SW480 (cell line): Measurements from ENCODE around the gene SH2D4B.
"Not testable (repeated sequence)": the region's sequence is repeated elsewhere in the genome, so short reads cannot be mapped to it uniquely, and the experiment has no call there.

ENCODE experiments used
- DNase-seq: peaks from one replicate; pipeline ENCODE4 v3.0.0-alpha.2; 2016; ENCODE audit warnings: low spot score

Gene SH2D4B

DNA sequence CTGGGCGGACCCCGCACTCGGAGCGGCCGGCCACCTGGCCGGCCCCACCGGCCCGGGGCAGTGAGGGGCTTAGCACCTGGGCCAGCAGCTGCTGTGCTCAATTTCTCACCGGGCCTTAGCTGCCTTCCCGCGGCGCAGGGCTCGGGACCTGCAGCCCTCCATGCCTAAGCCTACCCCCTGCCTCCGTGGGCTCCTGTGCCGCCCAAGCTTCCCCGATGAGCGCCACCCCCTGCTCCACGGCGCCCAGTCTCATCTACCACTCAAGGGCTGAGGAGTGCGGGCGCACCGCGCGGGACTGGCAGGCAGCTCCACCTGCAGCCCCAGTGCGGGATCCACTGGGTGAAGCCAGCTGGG lies 5.6 kb downstream of the SH2D4B start:
- not testable (repeated sequence) for DNase-seq

DNA sequence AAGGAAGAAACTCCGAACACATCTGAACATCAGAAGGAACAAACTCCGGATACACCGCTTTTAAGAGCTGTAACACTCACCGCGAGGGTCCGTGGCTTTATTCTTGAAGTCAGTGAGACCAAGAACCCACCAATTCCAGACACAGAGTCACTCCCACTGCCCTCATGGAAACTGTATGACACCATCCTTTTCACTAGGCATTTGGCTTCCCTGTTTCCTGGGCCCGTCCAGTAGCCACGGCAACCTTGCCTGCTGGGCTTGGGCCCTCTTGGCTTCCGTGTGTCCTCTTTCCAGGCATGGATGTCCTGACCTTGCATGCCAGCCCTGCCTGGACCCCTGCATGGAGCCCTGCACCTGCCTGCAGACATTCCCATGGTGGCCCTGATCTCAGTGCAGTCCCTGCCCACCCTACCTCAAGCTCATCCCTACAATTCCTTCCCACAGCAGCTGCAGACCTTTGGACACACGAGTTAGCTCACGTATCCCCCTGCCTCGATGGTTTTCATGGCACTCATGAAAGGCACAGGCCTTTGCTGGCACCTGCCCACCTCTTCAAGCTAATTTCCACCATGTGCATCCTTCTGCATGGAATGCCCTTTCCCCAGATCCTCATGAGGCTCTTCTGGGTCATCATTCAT lies 6.7 kb downstream of the SH2D4B start:
- DNase-seq: no peak

- no peak for DNase-seq
These were observed 7.7 kb downstream of the SH2D4B start for GRCh38 chr10:80545258-80545881.

DNA sequence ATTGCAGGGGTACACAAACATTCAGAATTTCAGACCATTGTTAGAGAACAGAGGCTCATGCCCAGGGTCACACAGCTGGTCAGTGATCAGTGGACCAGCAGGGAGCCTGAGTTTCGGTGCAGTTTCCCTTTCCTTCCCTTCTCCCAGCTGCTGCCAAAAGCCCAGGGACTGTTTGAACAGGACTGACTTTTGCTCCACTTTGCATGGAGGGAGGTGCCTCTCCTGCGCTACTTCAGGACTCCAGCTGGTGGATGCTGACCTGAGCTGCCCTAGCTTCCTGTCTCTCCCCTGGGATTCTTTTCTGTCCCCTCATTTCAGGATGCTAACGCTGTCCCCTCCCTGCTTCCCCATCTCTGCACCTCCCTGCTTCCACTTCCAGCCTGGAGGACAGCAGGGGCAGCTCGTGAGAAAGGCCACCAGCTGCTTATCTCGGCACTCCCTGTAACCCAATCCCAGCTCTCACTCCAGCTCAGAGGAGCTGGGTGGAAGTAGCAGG lies 14.5 kb downstream of the SH2D4B start:
- no peak for DNase-seq

DNA sequence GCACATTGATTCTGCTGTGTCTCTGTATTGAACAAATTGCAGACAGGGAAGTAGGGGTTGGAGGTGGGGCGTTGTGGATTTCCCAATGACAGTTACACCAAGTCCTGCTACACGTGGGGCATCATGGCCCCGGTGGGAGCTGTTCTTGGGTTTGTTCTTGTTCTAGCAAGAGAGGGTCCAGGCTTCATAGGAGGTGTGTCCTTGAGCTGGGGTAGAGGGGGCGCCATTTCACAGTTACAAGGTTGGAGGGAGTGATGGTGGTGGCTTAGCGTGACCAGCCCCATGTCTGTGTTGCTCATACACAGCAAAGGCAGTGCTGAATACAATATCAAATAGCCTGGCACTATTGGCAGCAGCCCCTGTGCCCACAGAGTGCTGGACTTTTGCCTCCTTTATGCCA lies 15.7 kb downstream of the SH2D4B start:
- DNase-seq: no peak

DNA sequence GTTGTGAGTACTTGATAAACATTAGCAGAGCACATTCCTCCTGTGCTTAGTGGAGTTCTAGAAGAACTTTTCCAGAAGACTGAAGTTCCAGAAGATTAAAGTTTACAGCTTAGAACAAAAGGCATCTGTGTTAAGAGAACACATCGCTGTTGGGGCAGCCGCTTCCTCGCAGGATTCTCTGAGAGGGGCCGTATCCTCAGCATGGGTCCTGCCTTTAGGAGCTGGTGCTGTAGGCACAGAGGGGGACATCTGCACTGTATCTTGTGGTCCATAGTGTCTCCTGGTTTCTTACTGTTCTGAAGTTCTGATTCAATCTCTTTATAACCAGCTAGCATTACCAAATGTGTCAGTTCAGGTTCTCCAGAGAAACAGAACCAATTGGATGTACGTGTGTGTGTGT lies 16.3 kb downstream of the SH2D4B start:
- DNase-seq: no peak

GRCh38 chr10:80555415-80555814 lies 17.7 kb downstream of the SH2D4B start:
- DNase-seq: no peak

- no peak for DNase-seq
These were observed 24.2 kb downstream of the SH2D4B start for GRCh38 chr10:80561950-80562349.

DNA sequence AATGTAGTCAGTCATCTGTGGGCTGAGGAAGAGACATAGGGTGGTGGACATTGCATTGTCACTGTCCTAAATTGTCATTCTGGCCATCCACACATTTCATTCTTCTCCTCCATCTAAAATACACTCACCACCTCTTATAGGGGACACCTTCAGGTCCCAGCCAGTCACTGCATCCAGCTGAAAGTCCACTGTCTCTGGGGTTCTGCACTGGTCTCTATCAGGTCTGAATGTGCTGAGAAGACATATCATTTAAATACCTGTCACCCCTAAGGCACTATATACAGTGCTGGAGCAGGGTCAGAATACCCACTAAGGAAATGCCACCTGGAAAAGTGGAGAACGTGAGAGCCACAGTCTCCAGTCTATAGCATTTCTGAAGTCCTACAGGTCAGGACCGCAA lies 29.6 kb downstream of the SH2D4B start:
- peak; percentile 11 for DNase-seq

DNA sequence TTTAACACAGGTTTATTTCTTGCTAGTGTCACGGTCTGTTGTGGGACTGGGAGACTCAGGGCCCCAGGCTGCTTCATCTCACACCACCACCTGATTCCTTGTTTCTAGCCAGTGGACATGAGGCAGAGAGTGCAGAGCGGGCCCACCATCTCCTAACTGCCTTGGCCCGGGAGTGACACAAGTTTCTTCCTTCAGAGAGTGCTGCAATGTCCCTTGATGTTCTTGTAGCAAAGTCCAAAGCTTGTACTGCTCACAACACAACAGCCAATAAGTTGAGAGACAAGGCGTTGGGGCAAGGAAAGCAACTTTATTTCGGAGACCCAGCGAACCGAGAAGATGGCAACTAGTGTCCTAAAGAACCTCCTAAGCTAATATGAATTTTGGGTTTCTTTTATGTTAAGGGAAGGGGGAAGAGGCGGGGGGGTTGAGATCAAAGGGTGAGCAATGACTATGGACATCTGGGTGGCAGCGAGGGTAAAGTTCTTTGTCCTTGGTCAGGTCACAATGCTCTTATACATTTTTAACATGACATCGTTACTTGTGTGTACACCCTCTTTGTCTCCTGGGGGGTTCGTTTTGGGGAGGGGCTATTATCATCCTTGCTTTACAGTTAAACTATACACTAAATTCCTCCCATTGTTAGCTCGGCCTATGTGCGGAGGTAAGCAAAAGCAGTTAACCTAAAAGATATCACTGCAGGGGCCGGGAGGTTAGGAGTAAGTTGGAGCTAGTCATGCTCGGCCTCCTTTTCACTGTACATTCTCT lies 31.6 kb downstream of the SH2D4B start:
- DNase-seq: no peak

DNA sequence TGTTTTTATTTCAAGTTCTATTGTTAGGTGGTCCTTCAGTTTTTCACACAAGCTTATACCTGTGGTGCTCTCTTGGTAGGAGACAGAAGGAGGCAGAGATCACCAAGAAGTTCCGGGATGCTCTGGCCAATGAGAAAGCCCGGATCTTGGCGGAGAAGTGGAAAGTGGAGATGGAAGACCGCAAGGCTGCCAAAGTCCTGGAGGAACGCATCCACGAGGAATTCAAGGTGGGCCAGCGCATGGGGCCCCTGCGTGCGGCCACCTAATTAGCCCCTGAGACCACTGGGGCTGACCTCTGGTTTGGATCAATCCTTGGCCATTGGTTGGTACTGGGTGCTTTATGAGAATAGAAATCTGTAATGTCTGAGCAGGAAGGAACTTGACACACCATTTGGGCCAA lies 33.6 kb downstream of the SH2D4B start:
- DNase-seq: no peak

DNA sequence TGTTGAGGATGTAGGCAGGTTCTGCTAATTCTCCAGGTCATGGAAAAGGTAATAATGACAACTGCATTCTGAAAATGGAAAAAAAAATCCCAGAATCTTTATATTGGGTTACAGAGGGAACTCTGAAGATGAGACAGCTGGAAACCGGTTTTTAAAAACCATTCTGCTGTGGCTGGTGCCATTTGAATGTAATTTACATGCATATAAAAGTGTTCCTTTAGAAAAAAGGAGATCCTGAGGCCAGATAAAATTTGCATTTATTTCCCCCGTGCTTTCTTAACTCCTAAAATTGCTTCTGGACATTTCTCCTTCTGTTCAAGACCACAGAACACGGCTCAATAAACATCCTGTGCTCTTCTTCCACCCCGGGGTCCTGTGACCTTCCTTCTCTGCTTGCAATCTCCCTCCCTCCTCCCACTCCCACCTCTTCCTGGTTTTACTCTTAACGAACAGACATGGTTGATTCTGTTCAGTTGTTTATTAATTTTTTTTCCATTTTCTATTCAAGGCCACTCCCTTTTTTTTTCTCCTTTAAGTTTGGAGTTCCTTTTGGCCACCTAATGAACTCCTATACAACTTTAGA lies 41.6 kb downstream of the SH2D4B start:
- no peak for DNase-seq

DNA sequence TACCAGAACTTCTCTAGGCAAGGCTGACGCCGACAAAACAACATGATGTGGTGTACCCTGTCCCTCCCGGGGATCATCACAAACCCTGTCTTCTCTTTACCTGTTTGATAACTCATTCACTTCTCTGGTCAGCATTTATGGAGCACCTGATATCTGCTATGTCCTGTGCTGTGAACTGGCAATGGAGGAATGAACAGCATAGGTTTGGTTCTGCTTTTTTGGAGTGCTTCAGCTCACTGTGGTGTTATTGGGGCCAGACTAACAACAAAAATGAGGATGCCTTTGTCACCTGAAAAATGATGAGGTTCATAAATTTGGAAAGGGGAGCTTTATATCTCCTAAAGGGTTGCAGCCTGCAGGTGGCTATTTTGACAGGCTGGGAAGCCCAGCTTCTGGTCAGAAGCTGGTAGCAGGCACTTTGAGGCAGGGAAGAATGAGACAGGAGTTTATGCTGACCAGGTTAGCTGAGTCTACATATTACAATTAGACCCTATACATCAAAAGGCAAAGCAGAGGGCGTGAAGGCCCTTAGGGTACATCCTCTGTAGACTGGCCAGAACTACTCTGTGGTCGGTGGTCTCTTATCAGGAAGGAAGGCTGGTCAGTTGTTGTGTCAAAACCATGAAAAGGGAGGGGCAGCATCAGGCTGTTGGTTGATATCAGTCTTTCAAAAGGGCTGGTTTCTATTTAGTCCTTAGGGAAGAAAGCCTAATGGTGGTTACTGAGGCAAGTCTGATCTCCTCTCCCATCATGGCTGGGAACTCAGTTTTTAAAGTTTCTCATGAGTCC lies 42.3 kb downstream of the SH2D4B start:
- no peak for DNase-seq

- no peak for DNase-seq
These were observed 43.2 kb downstream of the SH2D4B start for GRCh38 chr10:80580638-80581468.

GRCh38 chr10:80581469-80581835 lies 43.8 kb downstream of the SH2D4B start:
- DNase-seq: no peak

- no peak for DNase-seq
These were observed 44.7 kb downstream of the SH2D4B start for GRCh38 chr10:80582286-80582960.

DNA sequence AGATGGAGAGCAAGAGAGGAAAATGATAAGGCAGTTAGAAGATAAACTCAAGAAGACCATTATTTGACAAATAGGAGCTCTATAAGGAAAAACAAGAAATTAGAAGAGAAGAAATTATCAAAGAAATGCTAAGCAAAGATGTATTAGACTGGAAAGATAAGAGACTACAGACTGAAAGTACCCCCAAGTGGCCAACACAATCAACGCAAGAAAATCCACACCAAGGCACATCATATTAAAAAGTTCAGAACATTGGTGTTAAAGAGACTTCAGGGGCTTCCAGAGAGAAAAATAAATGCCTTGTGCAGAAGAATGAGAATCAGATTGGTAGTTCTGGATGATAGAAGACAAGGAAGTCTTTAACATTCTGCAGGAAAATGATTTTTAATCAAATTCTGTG lies 46.0 kb downstream of the SH2D4B start:
- DNase-seq: no peak

GRCh38 chr10:80585812-80586211 lies 48.1 kb downstream of the SH2D4B start:
- DNase-seq: no peak

DNA sequence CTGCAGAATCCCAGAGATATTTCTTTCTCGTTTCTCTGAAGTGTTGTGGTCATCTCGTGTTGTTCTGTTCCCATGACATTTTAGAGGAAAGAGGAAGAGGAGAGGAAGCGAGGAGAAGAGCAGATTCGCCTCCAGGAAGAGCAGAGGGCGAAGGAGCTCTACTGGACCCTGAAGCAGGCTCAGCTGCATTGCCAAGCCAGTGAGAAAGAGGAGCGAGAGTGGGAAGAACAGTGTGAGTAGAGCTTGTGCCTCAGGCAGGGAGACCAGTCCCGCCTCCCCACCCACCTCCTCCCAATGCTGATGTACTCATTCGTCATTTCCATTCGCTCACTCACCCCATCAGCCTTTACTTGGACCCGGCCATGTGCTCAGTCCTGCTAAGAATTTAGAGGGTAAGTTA lies 50.8 kb downstream of the SH2D4B start:
- DNase-seq: no peak

- DNase-seq: no peak
These were observed 52.1 kb downstream of the SH2D4B start for GRCh38 chr10:80589726-80590373.
